ENCODE measurements around the gene MLST8.

- TF ChIP-seq CTCF (IDR thresholded peaks at IDR 0.05; ENCODE audit: low read length) (no peak), EZH2 (IDR thresholded peaks at IDR 0.05; ENCODE audit: borderline replicate concordance, low read length) (no peak)
Measured at GRCh38 chr16:2189252-2189893, 15.9 kb upstream of the MLST8 start.

All from OCI-LY1 (cell line).